A204.1 (cell line): Measurements from ENCODE around the gene CCDC18.

Source experiments
- FAIRE-seq: peaks from 2 replicates; lab custom pipeline; 2012; peaks lifted over from hg19 to GRCh38; lab: Jason Lieb, UNC

The CCDC18 gene

DNA sequence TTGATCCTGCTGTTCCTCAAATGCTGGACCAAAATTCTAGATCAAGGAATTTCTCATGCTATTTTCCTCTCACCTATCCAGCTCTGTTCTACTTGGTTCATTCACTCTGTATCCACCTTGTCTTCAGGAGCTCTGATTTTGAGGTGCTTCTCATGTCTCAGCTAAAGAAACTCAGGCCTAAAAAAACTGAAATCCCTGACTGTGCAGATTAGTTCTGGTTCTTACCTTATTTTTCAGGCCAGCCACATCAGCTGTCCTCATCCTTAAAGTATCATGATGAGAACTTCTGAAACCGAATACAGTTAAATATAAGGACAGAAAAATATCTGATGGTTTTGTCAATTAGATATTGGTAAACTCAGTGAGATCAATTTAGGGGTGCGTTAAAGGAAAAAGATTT is 137.4 kb downstream of the CCDC18 start:
- no peak for FAIRE-seq

DNA sequence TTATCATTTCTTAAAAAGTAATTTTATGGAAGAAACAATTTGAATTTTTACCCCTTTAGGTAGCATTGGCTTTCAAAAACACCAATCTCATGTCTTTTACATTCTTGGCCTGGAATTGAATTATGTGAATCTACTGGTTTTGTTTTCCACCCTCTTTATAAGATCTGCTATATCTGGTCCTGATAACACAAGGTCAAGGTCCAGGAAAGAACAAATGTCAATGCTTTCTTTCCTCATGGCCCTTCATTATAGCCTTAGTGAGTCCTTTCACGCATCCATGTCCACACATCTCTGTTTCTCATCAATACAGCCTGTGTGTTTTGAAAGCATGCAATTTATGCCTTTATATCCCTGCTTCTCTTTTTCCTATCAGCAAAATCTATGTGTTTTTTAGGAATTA is 141.2 kb downstream of the CCDC18 start:
- no peak for FAIRE-seq

GRCh38 chr1:93322349-93322748 is 141.8 kb downstream of the CCDC18 start:
- FAIRE-seq: no peak

GRCh38 chr1:93323185-93323820 is 142.8 kb downstream of the CCDC18 start:
- no peak for FAIRE-seq

DNA sequence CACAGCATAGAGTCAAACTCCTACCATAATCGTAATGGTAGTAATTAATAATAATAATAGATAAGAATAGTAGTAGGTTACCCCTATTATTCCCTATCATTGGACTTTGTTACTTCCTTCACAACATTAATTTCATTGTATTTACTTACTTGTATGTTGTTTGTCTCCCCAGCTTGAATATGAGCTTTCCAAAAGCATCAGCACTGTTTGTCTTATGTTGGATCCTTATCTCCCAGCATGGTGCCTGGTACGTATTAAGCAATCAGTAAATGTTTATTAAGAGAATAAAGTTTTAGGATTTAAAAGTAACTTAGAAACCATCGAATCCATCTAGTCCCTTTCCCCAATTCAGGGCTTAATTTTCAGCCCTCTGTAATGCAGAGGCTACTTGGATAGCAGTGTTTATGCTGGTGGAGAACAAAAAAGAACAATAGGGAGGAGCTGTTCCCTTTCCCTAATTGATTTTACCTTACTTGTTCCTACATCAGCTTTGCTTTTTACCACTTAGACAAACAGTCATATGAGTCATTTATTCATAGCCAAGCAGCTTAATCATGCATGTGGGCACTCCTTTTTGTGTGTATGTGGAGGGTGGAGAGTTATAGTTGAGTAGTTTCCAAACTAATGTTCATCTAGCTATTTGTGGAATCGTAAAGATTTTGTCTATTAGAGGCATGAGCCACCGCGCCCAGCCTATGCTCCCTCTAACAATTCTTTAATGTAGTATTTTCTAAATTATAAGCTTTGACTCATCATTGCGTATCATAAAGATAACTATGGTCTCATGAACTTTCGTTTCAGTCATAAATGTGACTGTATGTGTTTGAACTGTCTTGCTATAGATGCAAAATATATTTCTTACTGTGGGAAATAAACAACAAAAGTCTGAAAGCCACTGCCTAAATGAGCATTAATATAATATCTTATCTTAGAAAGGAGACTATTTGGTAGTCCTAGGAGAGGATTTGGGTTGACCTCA is 144.3 kb downstream of the CCDC18 start:
- no peak for FAIRE-seq
